Measurements from ENCODE around the gene LARP4.
"Not testable (repeated sequence)": the region's sequence is repeated elsewhere in the genome, so short reads cannot be mapped to it uniquely, and the experiment has no call there.

Gene LARP4

GRCh38 chr12:50442178-50442908, 41.7 kb downstream of the LARP4 start:
- H3K27ac ChIP-seq (ENCODE audit: low read length) = no peak overlapping the region

GRCh38 chr12:50449671-50450070, 49.0 kb downstream of the LARP4 start:
- H3K4me3 ChIP-seq (ENCODE audit: low read length); H3K27ac ChIP-seq (ENCODE audit: low read length); H3K4me1 ChIP-seq (ENCODE audit: insufficient read depth, low read length); H3K9me3 ChIP-seq (ENCODE audit: insufficient read depth, low read depth, low read length); H3K9ac ChIP-seq (ENCODE audit: low read depth, low read length); H3K27me3 ChIP-seq (ENCODE audit: insufficient read depth, low read length): not testable (repeated sequence)
- H3K36me3 ChIP-seq (ENCODE audit: insufficient read depth, low read depth, low read length) = peaks cover 77% of the 10 kb centered on the region

More at GRCh38 chr12:50442178-50442908, 41.7 kb downstream of the LARP4 start:
- H3K36me3 ChIP-seq (ENCODE audit: insufficient read depth, low read depth, low read length) = peaks cover 92% of the 10 kb centered on the region
- no peak overlapping the region for H3K4me3 ChIP-seq (ENCODE audit: low read length)
- H3K4me1 ChIP-seq (ENCODE audit: insufficient read depth, low read length) = no peaks in the 10 kb centered on the region
- no peak overlapping the region for H3K9ac ChIP-seq (ENCODE audit: low read depth, low read length)
- no peaks in the 10 kb centered on the region for H3K27me3 ChIP-seq (ENCODE audit: insufficient read depth, low read length)
- H3K9me3 ChIP-seq (ENCODE audit: insufficient read depth, low read depth, low read length) = no peaks in the 10 kb centered on the region

GRCh38 chr12:50452795-50453194, 52.1 kb downstream of the LARP4 start:
- Histone ChIP-seq H3K9me3 (ENCODE audit: insufficient read depth, low read depth, low read length) (no peaks in the 10 kb centered on the region), H3K4me1 (ENCODE audit: insufficient read depth, low read length) (no peaks in the 10 kb centered on the region), H3K4me3 (ENCODE audit: low read length) (no peak overlapping the region), H3K9ac (ENCODE audit: low read depth, low read length) (no peak overlapping the region), H3K27me3 (ENCODE audit: insufficient read depth, low read length) (no peaks in the 10 kb centered on the region), H3K36me3 (ENCODE audit: insufficient read depth, low read depth, low read length) (peaks cover 75% of the 10 kb centered on the region), H3K27ac (ENCODE audit: low read length) (no peak overlapping the region)

GRCh38 chr12:50453872-50454271, 53.2 kb downstream of the LARP4 start:
- no peak overlapping the region for H3K4me3 ChIP-seq (ENCODE audit: low read length)
- H3K9me3 ChIP-seq (ENCODE audit: insufficient read depth, low read depth, low read length) = no peaks in the 10 kb centered on the region
- no peak overlapping the region for H3K27ac ChIP-seq (ENCODE audit: low read length)
- H3K4me1 ChIP-seq (ENCODE audit: insufficient read depth, low read length) = no peaks in the 10 kb centered on the region
- no peaks in the 10 kb centered on the region for H3K27me3 ChIP-seq (ENCODE audit: insufficient read depth, low read length)
- peaks cover 69% of the 10 kb centered on the region for H3K36me3 ChIP-seq (ENCODE audit: insufficient read depth, low read depth, low read length)
- H3K9ac ChIP-seq (ENCODE audit: low read depth, low read length) = no peak overlapping the region

GRCh38 chr12:50458606-50459005, 57.9 kb downstream of the LARP4 start:
- Histone ChIP-seq H3K36me3 (ENCODE audit: insufficient read depth, low read depth, low read length) (peaks cover 77% of the 10 kb centered on the region), H3K4me3 (ENCODE audit: low read length) (no peak overlapping the region)

GRCh38 chr12:50467439-50467838, 66.8 kb downstream of the LARP4 start:
- Histone ChIP-seq H3K9me3 (ENCODE audit: insufficient read depth, low read depth, low read length) (no peaks in the 10 kb centered on the region), H3K36me3 (ENCODE audit: insufficient read depth, low read depth, low read length) (peaks cover 86% of the 10 kb centered on the region), H3K27ac (ENCODE audit: low read length) (no peak overlapping the region), H3K4me1 (ENCODE audit: insufficient read depth, low read length) (no peaks in the 10 kb centered on the region), H3K27me3 (ENCODE audit: insufficient read depth, low read length) (no peaks in the 10 kb centered on the region), H3K4me3 (ENCODE audit: low read length) (no peak overlapping the region), H3K9ac (ENCODE audit: low read depth, low read length) (no peak overlapping the region)

More at GRCh38 chr12:50458606-50459005, 57.9 kb downstream of the LARP4 start:
- Histone ChIP-seq H3K9me3 (ENCODE audit: insufficient read depth, low read depth, low read length) (no peaks in the 10 kb centered on the region), H3K27me3 (ENCODE audit: insufficient read depth, low read length) (no peaks in the 10 kb centered on the region), H3K4me1 (ENCODE audit: insufficient read depth, low read length) (no peaks in the 10 kb centered on the region), H3K9ac (ENCODE audit: low read depth, low read length) (no peak overlapping the region), H3K27ac (ENCODE audit: low read length) (no peak overlapping the region)

GRCh38 chr12:50477241-50477832, 76.7 kb downstream of the LARP4 start:
- Histone ChIP-seq H3K4me1 (ENCODE audit: insufficient read depth, low read length) (no peaks in the 10 kb centered on the region), H3K36me3 (ENCODE audit: insufficient read depth, low read depth, low read length) (peaks cover 51% of the 10 kb centered on the region), H3K9ac (ENCODE audit: low read depth, low read length) (no peak overlapping the region), H3K27me3 (ENCODE audit: insufficient read depth, low read length) (no peaks in the 10 kb centered on the region), H3K4me3 (ENCODE audit: low read length) (no peak overlapping the region), H3K9me3 (ENCODE audit: insufficient read depth, low read depth, low read length) (no peaks in the 10 kb centered on the region), H3K27ac (ENCODE audit: low read length) (no peak overlapping the region)

GRCh38 chr12:50482571-50482970, 81.9 kb downstream of the LARP4 start:
- no peak overlapping the region for H3K9ac ChIP-seq (ENCODE audit: low read depth, low read length)

GRCh38 chr12:50483488-50483887, 82.8 kb downstream of the LARP4 start:
- no peak overlapping the region for H3K4me3 ChIP-seq (ENCODE audit: low read length)
- H3K27ac ChIP-seq (ENCODE audit: low read length) = no peak overlapping the region
- H3K9me3 ChIP-seq (ENCODE audit: insufficient read depth, low read depth, low read length) = no peaks in the 10 kb centered on the region

More at GRCh38 chr12:50482571-50482970, 81.9 kb downstream of the LARP4 start:
- Histone ChIP-seq H3K9me3 (ENCODE audit: insufficient read depth, low read depth, low read length) (no peaks in the 10 kb centered on the region), H3K36me3 (ENCODE audit: insufficient read depth, low read depth, low read length) (peaks cover 2% of the 10 kb centered on the region; the same call in 1 of the 2 replicates), H3K27ac (ENCODE audit: low read length) (no peak overlapping the region), H3K4me3 (ENCODE audit: low read length) (no peak overlapping the region), H3K4me1 (ENCODE audit: insufficient read depth, low read length) (no peaks in the 10 kb centered on the region), H3K27me3 (ENCODE audit: insufficient read depth, low read length) (no peaks in the 10 kb centered on the region)

GRCh38 chr12:50488801-50489200, 88.1 kb downstream of the LARP4 start:
- Histone ChIP-seq H3K27ac (ENCODE audit: low read length) (no peak overlapping the region), H3K9ac (ENCODE audit: low read depth, low read length) (no peak overlapping the region), H3K4me3 (ENCODE audit: low read length) (no peak overlapping the region), H3K9me3 (ENCODE audit: insufficient read depth, low read depth, low read length) (peaks cover 16% of the 10 kb centered on the region), H3K4me1 (ENCODE audit: insufficient read depth, low read length) (no peaks in the 10 kb centered on the region), H3K27me3 (ENCODE audit: insufficient read depth, low read length) (no peaks in the 10 kb centered on the region), H3K36me3 (ENCODE audit: insufficient read depth, low read depth, low read length) (no peaks in the 10 kb centered on the region)

More at GRCh38 chr12:50483488-50483887, 82.8 kb downstream of the LARP4 start:
- Histone ChIP-seq H3K36me3 (ENCODE audit: insufficient read depth, low read depth, low read length) (no peaks in the 10 kb centered on the region), H3K27me3 (ENCODE audit: insufficient read depth, low read length) (no peaks in the 10 kb centered on the region), H3K4me1 (ENCODE audit: insufficient read depth, low read length) (no peaks in the 10 kb centered on the region), H3K9ac (ENCODE audit: low read depth, low read length) (no peak overlapping the region)

GRCh38 chr12:50498119-50498518, 97.4 kb downstream of the LARP4 start:
- H3K9me3 ChIP-seq (ENCODE audit: insufficient read depth, low read depth, low read length) = peaks cover 37% of the 10 kb centered on the region
- not testable (repeated sequence) for H3K4me3 ChIP-seq (ENCODE audit: low read length); H3K36me3 ChIP-seq (ENCODE audit: insufficient read depth, low read depth, low read length); H3K9ac ChIP-seq (ENCODE audit: low read depth, low read length); H3K4me1 ChIP-seq (ENCODE audit: insufficient read depth, low read length); H3K27me3 ChIP-seq (ENCODE audit: insufficient read depth, low read length); H3K27ac ChIP-seq (ENCODE audit: low read length)
